Ectodermal cell (in vitro differentiated cells): ENCODE measurements around the gene MLLT3.

Experiments
- H3K27ac ChIP-seq: 2 replicates; pipeline ENCODE4 v1.7.0; 2013; ENCODE audit warnings: mild to moderate bottlenecking, low read depth, low read length; ENCODE audit not compliant: insufficient read depth, poor library complexity, severe bottlenecking
- H3K27me3 ChIP-seq: 2 replicates; pipeline ENCODE4 v1.7.0; 2013; ENCODE audit warnings: mild to moderate bottlenecking, low read length; ENCODE audit not compliant: insufficient read depth, control insufficient read depth, poor library complexity, severe bottlenecking
- H3K36me3 ChIP-seq: one replicate; pipeline ENCODE4 v1.7.0; 2013; ENCODE audit warnings: low read length; ENCODE audit not compliant: control insufficient read depth, insufficient read depth
- H3K4me1 ChIP-seq: one replicate; pipeline ENCODE4 v1.7.0; 2013; ENCODE audit warnings: low read length; ENCODE audit not compliant: control insufficient read depth, insufficient read depth
- H3K4me3 ChIP-seq: 2 replicates; pipeline ENCODE4 v1.7.0; 2013; ENCODE audit warnings: low read depth, low read length, control low read depth; ENCODE audit not compliant: insufficient read depth
- H3K9me3 ChIP-seq: 2 replicates; pipeline ENCODE4 v1.7.0; 2013; ENCODE audit warnings: mild to moderate bottlenecking, low read length, moderate library complexity; ENCODE audit not compliant: control insufficient read depth
- whole genome bisulfite sequencing, 2 experiments: methylation state at CpG; one replicate each; pipeline ENCODE4 v1.1.7; 2013; ENCODE audit warnings: missing lambda C conversion rate in 2 of 2; 5-methylcytosine and 5-hydroxymethylcytosine counted together

MLLT3 gene

DNA sequence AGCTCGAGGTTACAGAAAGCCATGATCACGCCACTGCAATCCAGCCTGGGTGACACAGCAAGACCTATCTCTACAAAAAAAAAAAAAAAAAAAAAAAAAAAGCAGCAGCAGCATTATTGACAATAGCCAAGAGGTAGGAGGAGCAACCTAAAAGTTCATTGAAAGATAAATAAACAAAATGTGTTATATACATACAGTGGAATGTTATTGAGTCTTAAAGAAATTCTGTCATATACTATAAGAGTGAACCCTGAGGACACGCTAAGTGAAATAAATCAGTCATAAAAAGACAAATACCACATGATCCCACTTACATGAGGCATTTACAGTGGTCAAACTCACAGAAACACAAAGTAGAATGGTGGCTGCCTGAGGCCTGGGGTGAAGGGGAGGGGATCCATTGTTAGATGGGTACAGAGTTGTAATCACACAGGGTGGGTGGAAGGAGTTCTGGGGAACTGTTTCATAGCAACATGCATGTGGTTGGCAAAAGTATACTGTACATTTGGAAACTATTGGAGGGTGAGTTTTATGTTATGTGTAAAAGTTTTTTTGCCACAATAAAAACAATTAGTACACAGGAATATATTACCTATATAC lies 77.2 kb downstream of the MLLT3 start:
- no peaks in the 10 kb centered on the region for H3K4me1 ChIP-seq
- H3K27me3 ChIP-seq, result no peaks in the 10 kb centered on the region
- H3K4me3 ChIP-seq, result no peak overlapping the region
- H3K27ac ChIP-seq, result no peak overlapping the region
- WGBS, 2 experiments, result 90 to 100% methylated on average over 2 to 3 of the region's 3 CpGs
- no peaks in the 10 kb centered on the region for H3K36me3 ChIP-seq
- no peaks in the 10 kb centered on the region for H3K9me3 ChIP-seq

DNA sequence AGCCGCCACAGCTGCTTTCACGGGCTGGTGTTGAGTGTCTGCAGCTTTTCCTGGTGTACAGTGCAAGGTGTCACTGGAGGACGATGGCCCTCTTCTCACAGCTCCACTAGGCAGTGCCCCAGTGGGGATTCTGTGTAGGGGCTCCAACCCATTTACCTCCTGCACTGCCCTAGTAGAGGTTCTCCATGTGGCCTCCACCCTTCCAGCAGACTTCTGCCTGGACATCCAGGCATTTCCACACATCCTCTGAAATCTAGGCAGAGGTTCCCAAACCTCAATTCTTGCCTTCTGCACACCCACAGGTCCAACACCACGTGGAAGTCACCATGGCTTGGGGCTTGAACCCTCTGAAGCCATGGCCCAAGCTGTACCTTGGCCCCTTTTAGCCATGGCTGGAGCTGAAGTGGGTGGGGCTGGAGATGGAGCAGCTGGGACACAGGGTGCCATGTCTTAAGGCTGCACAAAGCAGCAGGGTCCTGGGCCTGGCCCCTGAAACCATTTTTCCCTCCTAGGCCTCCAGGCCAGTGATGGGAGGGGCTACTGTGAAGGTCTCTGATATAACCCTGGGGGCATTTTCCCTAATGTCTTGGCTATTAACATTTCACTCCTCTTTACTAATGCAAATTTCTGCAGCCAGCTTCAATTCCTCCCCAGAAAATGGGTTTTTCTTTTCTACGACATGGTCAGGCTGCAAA lies 82.0 kb downstream of the MLLT3 start:
- H3K27me3 ChIP-seq, result no peaks in the 10 kb centered on the region
- WGBS, 2 experiments, result 91 to 92% methylated on average over 5 of the region's 5 CpGs
- no peaks in the 10 kb centered on the region for H3K9me3 ChIP-seq

DNA sequence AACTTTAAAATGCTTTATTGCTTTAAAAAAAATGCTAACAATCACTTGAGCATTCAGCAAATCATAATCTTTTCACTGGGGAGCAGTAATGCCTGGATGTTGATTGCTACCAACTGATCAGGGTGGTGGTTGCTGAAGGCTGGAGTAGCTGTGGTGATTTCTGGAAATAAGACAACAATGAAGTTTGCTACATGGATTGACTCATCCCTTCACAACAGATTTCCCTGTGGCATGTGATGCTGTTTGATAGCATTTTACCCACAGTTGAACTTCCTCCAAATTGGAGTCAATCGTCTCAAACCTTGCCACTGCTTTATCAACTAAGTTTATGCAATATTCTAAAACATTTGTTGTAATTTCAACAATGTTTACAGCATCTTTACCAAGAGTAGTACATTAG lies 83.3 kb downstream of the MLLT3 start:
- Histone ChIP-seq H3K9me3 (no peaks in the 10 kb centered on the region), H3K27ac (no peak overlapping the region), H3K4me1 (no peaks in the 10 kb centered on the region), H3K36me3 (no peaks in the 10 kb centered on the region), H3K4me3 (no peak overlapping the region), H3K27me3 (no peaks in the 10 kb centered on the region)
- WGBS, 2 experiments, result 91% methylated on average over 1 of the region's 1 CpG; no CpG with 5 or more reads in 1 of the 2 experiments

More for the DNA sequence above, 82.0 kb downstream of the MLLT3 start:
- no peaks in the 10 kb centered on the region for H3K4me1 ChIP-seq
- no peak overlapping the region for H3K4me3 ChIP-seq
- H3K27ac ChIP-seq, result no peak overlapping the region
- H3K36me3 ChIP-seq, result no peaks in the 10 kb centered on the region

DNA sequence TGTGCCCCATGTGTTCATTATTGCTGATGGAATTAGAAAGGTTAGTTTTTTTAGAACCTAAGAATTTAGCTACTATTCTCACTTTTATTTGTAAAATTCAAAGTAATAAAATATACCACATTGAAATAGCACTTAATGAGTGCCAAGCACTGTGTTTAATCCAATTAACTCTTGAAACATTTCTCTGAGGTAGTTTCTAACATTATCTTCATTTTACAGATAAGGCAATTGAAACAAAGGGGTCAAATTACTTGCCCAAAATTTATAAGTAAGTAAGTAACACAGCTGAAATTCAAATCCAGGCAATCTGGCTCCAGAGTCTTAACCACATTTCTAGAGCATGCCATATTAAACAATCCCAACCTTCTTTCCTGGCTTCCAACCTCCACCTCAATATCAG lies 84.2 kb downstream of the MLLT3 start:
- no peaks in the 10 kb centered on the region for H3K36me3 ChIP-seq
- no peaks in the 10 kb centered on the region for H3K4me1 ChIP-seq
- H3K9me3 ChIP-seq, result no peaks in the 10 kb centered on the region
- H3K27me3 ChIP-seq, result no peaks in the 10 kb centered on the region
- H3K27ac ChIP-seq, result no peak overlapping the region
- no peak overlapping the region for H3K4me3 ChIP-seq

DNA sequence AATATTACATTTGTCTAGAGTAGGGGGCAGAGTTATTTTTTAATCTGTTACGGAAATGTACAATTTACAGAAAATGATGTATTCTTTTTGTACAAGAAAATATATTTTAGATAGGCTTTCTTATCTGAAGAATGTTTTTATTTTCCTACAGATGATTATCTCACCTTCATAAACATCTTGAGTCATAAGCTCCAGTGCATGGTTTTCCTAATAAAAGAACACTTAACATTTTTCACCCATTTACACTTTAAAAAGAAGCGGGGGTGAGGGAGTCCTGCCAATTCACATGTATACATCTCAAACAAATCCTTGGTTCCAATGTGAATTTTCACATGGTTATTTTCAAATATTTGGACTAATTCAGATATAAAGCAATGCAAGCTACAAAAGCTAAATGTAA lies 85.0 kb downstream of the MLLT3 start:
- no peaks in the 10 kb centered on the region for H3K9me3 ChIP-seq
- H3K27me3 ChIP-seq, result no peaks in the 10 kb centered on the region
- WGBS, 2 experiments, result 90 to 91% methylated on average over 1 of the region's 2 CpGs
- no peaks in the 10 kb centered on the region for H3K36me3 ChIP-seq
- no peaks in the 10 kb centered on the region for H3K4me1 ChIP-seq
- H3K4me3 ChIP-seq, result no peak overlapping the region
- no peak overlapping the region for H3K27ac ChIP-seq

GRCh38 chr9:20532584-20532983 lies 89.7 kb downstream of the MLLT3 start:
- Histone ChIP-seq H3K4me3 (no peak overlapping the region), H3K27me3 (no peaks in the 10 kb centered on the region), H3K27ac (no peak overlapping the region), H3K36me3 (no peaks in the 10 kb centered on the region), H3K9me3 (no peaks in the 10 kb centered on the region), H3K4me1 (no peaks in the 10 kb centered on the region)
- 89 to 95% methylated on average over 4 of the region's 4 CpGs for WGBS, 2 experiments

- Histone ChIP-seq H3K27me3 (no peaks in the 10 kb centered on the region), H3K4me3 (no peak overlapping the region), H3K27ac (no peak overlapping the region), H3K9me3 (no peaks in the 10 kb centered on the region), H3K4me1 (peaks cover 3% of the 10 kb centered on the region), H3K36me3 (no peaks in the 10 kb centered on the region)
- whole genome bisulfite sequencing, 2 experiments, result 68 to 80% methylated on average over 2 of the region's 2 CpGs
Measured at GRCh38 chr9:20529837-20530236, 92.5 kb downstream of the MLLT3 start.

DNA sequence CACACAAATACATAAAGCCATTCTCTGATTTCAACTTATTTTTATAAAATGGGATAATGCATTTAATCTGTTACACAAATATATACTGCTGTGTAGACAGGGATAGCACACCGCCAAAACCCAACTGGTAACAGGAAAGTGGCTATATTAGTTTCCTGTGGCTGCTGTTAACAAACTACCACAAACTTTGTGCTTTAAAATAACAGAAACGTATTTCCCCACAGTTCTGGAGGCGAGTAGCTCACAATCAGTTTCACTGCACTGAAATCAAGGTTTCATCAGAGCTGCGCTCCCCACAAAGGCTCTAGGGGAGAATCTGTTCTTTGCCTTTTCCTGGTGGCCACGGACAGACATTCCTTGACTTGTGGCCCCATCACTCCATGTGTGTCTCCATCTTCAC lies 94.0 kb downstream of the MLLT3 start:
- Histone ChIP-seq H3K27me3 (no peaks in the 10 kb centered on the region), H3K4me1 (peaks cover 3% of the 10 kb centered on the region), H3K27ac (no peak overlapping the region), H3K36me3 (no peaks in the 10 kb centered on the region), H3K9me3 (no peaks in the 10 kb centered on the region), H3K4me3 (no peak overlapping the region)
- 89 to 96% methylated on average over 5 of the region's 5 CpGs for WGBS, 2 experiments

DNA sequence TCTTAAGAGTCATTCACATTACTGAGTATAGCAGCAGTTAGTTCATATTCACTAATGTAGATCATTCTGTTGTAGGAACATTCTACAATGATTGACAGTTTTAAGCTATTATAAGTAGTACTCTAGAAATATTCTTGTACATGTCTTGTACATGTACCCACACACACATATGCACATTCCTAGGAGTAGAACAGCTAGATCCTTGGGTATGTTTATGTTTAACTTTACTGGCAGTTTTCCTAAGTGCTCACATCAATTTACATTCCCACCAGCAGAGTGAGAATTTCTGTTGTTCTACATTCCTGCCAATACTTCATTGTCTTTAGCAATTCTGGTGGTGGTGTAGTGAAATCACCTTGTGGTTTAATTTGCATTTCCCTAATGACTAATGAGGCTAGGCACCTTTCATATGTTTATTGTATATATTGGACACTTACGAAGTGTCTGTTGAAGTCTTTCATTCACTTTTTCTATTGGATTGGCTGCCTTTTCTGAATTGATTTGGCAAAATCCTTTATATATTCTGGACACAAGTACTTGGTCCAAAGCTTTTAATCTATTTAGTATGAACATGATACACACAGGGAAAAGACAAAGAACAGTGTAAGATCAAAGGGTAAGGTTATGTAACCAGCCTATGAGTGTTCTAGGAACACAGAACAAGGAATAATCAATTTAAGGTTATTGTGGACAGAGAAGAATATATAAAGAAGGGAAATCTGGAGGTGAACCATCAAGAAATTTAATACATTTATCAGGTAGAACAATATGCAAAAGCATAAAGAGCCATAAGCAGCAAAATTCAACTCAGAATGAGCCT lies 95.6 kb downstream of the MLLT3 start:
- Histone ChIP-seq H3K4me1 (peaks cover 3% of the 10 kb centered on the region), H3K36me3 (no peaks in the 10 kb centered on the region), H3K4me3 (no peak overlapping the region), H3K9me3 (no peaks in the 10 kb centered on the region), H3K27ac (no peak overlapping the region), H3K27me3 (no peaks in the 10 kb centered on the region)
- 100% methylated on average over 1 of the region's 1 CpG for WGBS, 2 experiments

DNA sequence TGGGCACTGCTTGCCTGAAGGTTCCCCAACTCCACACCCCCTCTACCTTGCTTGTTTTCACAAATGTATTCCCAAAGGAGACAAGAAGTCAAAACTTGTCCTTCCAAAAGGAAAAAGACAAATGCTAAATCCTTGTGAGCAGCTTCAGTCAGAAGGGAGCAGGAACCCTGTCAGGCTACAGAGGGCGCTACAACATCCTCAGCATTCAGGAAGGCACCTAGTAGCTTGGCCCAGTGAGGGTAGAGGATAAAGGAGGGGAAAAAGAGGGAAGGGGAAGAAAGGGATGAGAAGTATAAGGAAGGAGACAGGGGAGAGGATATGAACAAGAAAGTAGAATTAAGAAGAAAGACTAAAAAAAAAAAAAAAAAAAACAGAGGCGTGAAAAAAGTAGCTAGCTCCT lies 97.5 kb downstream of the MLLT3 start:
- Histone ChIP-seq H3K9me3 (no peaks in the 10 kb centered on the region), H3K27me3 (no peaks in the 10 kb centered on the region), H3K36me3 (no peaks in the 10 kb centered on the region), H3K27ac (no peak overlapping the region), H3K4me1 (peaks cover 3% of the 10 kb centered on the region), H3K4me3 (no peak overlapping the region)
- 65 to 68% methylated on average over 2 of the region's 2 CpGs for WGBS, 2 experiments
